GM23338 (cell line): Measurements from ENCODE around the gene RBPMS2.

Experiments
- CREB1 ChIP-seq: fragments of 250-450 bp; sonication (Bioruptor Pico); IDR thresholded peaks from 2 replicates; pipeline ENCODE4 v1.5.0; 2020; ENCODE audit warnings: low read depth, mild to moderate bottlenecking, moderate library complexity
- EZH2 ChIP-seq: fragments of 200-600 bp; sonication (generic); IDR thresholded peaks from one replicate; pipeline ENCODE4 v1.8.0; 2017; ENCODE audit warnings: antibody characterized with exemption, mild to moderate bottlenecking, low read depth; ENCODE audit not compliant: unreplicated experiment
- EZH2phosphoT487 ChIP-seq: fragments of 200-600 bp; sonication (generic); IDR thresholded peaks from one replicate; pipeline ENCODE4 v1.8.1; 2018; ENCODE audit warnings: antibody characterized with exemption; ENCODE audit not compliant: unreplicated experiment
- JUNB ChIP-seq: IDR thresholded peaks from one replicate; pipeline ENCODE4 v1.6.1; 2016; ENCODE audit warnings: antibody characterized with exemption; ENCODE audit not compliant: unreplicated experiment
- NANOG ChIP-seq: IDR thresholded peaks from 2 replicates; pipeline ENCODE4 v1.6.1; 2016; ENCODE audit warnings: antibody characterized with exemption, borderline replicate concordance
- POLR2AphosphoS5 ChIP-seq: IDR thresholded peaks from 2 replicates; pipeline ENCODE4 v1.6.1; 2016; ENCODE audit warnings: antibody characterized with exemption, low read depth
- STAT1 ChIP-seq: IDR thresholded peaks from one replicate; pipeline ENCODE4 v1.6.1; 2016; ENCODE audit warnings: antibody characterized with exemption; ENCODE audit not compliant: unreplicated experiment
- ZNF114 ChIP-seq: fragments of 250-450 bp; sonication (Bioruptor Pico); IDR thresholded peaks from 2 replicates; pipeline ENCODE4 v1.5.0; 2020; ENCODE audit warnings: mild to moderate bottlenecking, moderate library complexity
- ZNF331 ChIP-seq: fragments of 250-450 bp; sonication (Bioruptor Pico); IDR thresholded peaks from 2 replicates; pipeline ENCODE4 v1.5.0; 2020; ENCODE audit warnings: low read depth, mild to moderate bottlenecking, moderate library complexity
- TF ChIP-seq, protein P1 (sequence below), 2 experiments: fragments of 200-600 bp in 1 of 2; sonication (generic) in 1 of 2; conservative IDR thresholded peaks; 2 replicates each; pipeline versions ENCODE4 v1.5.1 to v1.6.1; 2016 to 2017; ENCODE audit warnings: antibody characterized with exemption in 2 of 2, low read depth in 2 of 2, mild to moderate bottlenecking in 2 of 2, moderate library complexity in 1 of 2
- TF ChIP-seq, protein P2 (sequence below): IDR thresholded peaks from 2 replicates; pipeline ENCODE4 v1.6.1; 2016; ENCODE audit warnings: antibody characterized with exemption
- TF ChIP-seq, protein P3 (sequence below): IDR thresholded peaks from one replicate; pipeline ENCODE4 v1.6.1; 2018; ENCODE audit warnings: antibody characterized with exemption; ENCODE audit not compliant: unreplicated experiment
- TF ChIP-seq, protein P4 (sequence below): fragments of 250-450 bp; sonication (Bioruptor Pico); IDR thresholded peaks from 2 replicates; pipeline ENCODE4 v1.5.0; 2020; ENCODE audit warnings: mild to moderate bottlenecking, moderate library complexity

DNA sequence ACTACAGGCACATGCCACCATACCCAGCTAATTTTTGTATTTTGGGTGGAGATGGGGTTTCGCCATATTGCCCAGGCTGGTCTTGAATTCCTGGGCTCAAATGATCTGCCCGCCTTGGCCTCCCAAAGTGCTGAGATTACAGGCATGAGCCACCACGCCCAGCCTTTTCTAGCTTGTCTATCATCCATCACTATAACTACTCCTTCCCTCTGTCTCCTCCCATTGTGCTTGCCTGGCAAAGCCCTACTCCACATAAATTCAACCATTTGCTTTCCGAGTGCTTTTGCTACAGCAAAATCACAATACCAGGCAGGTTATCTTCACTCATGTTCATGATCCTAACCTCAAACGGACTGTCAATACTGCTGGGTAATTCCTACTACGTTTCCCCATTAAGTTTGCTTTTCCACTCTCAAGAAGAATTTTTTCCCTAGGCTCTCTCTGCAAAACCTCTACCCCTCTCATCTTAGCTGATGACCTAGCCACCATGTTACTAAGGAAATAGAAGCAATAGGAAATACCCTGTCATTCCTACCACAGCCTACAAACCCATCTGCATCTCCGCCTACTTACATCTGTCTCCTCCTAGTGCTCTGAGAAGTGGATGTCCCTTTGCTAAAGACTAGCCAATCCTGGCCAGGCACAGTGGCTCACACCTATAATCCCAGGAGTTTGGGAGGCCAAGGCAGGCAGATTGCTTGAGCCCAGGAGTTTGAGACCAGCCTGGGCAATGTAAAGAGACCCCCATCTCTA lies 64.5 kb downstream of the RBPMS2 start:
- TF ChIP-seq EZH2phosphoT487: no peak
- TF ChIP-seq, protein P1, sequence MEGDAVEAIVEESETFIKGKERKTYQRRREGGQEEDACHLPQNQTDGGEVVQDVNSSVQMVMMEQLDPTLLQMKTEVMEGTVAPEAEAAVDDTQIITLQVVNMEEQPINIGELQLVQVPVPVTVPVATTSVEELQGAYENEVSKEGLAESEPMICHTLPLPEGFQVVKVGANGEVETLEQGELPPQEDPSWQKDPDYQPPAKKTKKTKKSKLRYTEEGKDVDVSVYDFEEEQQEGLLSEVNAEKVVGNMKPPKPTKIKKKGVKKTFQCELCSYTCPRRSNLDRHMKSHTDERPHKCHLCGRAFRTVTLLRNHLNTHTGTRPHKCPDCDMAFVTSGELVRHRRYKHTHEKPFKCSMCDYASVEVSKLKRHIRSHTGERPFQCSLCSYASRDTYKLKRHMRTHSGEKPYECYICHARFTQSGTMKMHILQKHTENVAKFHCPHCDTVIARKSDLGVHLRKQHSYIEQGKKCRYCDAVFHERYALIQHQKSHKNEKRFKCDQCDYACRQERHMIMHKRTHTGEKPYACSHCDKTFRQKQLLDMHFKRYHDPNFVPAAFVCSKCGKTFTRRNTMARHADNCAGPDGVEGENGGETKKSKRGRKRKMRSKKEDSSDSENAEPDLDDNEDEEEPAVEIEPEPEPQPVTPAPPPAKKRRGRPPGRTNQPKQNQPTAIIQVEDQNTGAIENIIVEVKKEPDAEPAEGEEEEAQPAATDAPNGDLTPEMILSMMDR (conservative IDR thresholded peaks at IDR 0.05; ENCODE audit: low read depth in 2 of 2): no peak
- TF ChIP-seq STAT1: no peak
- TF ChIP-seq, protein P2, sequence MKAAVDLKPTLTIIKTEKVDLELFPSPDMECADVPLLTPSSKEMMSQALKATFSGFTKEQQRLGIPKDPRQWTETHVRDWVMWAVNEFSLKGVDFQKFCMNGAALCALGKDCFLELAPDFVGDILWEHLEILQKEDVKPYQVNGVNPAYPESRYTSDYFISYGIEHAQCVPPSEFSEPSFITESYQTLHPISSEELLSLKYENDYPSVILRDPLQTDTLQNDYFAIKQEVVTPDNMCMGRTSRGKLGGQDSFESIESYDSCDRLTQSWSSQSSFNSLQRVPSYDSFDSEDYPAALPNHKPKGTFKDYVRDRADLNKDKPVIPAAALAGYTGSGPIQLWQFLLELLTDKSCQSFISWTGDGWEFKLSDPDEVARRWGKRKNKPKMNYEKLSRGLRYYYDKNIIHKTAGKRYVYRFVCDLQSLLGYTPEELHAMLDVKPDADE: no peak
- no peak for TF ChIP-seq JUNB
- no peak for TF ChIP-seq POLR2AphosphoS5
- no peak for TF ChIP-seq EZH2
- TF ChIP-seq, protein P3, sequence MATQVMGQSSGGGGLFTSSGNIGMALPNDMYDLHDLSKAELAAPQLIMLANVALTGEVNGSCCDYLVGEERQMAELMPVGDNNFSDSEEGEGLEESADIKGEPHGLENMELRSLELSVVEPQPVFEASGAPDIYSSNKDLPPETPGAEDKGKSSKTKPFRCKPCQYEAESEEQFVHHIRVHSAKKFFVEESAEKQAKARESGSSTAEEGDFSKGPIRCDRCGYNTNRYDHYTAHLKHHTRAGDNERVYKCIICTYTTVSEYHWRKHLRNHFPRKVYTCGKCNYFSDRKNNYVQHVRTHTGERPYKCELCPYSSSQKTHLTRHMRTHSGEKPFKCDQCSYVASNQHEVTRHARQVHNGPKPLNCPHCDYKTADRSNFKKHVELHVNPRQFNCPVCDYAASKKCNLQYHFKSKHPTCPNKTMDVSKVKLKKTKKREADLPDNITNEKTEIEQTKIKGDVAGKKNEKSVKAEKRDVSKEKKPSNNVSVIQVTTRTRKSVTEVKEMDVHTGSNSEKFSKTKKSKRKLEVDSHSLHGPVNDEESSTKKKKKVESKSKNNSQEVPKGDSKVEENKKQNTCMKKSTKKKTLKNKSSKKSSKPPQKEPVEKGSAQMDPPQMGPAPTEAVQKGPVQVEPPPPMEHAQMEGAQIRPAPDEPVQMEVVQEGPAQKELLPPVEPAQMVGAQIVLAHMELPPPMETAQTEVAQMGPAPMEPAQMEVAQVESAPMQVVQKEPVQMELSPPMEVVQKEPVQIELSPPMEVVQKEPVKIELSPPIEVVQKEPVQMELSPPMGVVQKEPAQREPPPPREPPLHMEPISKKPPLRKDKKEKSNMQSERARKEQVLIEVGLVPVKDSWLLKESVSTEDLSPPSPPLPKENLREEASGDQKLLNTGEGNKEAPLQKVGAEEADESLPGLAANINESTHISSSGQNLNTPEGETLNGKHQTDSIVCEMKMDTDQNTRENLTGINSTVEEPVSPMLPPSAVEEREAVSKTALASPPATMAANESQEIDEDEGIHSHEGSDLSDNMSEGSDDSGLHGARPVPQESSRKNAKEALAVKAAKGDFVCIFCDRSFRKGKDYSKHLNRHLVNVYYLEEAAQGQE: no peak
- TF ChIP-seq CREB1 (CRISPR knock-in tag): no peak
- TF ChIP-seq, protein P4, sequence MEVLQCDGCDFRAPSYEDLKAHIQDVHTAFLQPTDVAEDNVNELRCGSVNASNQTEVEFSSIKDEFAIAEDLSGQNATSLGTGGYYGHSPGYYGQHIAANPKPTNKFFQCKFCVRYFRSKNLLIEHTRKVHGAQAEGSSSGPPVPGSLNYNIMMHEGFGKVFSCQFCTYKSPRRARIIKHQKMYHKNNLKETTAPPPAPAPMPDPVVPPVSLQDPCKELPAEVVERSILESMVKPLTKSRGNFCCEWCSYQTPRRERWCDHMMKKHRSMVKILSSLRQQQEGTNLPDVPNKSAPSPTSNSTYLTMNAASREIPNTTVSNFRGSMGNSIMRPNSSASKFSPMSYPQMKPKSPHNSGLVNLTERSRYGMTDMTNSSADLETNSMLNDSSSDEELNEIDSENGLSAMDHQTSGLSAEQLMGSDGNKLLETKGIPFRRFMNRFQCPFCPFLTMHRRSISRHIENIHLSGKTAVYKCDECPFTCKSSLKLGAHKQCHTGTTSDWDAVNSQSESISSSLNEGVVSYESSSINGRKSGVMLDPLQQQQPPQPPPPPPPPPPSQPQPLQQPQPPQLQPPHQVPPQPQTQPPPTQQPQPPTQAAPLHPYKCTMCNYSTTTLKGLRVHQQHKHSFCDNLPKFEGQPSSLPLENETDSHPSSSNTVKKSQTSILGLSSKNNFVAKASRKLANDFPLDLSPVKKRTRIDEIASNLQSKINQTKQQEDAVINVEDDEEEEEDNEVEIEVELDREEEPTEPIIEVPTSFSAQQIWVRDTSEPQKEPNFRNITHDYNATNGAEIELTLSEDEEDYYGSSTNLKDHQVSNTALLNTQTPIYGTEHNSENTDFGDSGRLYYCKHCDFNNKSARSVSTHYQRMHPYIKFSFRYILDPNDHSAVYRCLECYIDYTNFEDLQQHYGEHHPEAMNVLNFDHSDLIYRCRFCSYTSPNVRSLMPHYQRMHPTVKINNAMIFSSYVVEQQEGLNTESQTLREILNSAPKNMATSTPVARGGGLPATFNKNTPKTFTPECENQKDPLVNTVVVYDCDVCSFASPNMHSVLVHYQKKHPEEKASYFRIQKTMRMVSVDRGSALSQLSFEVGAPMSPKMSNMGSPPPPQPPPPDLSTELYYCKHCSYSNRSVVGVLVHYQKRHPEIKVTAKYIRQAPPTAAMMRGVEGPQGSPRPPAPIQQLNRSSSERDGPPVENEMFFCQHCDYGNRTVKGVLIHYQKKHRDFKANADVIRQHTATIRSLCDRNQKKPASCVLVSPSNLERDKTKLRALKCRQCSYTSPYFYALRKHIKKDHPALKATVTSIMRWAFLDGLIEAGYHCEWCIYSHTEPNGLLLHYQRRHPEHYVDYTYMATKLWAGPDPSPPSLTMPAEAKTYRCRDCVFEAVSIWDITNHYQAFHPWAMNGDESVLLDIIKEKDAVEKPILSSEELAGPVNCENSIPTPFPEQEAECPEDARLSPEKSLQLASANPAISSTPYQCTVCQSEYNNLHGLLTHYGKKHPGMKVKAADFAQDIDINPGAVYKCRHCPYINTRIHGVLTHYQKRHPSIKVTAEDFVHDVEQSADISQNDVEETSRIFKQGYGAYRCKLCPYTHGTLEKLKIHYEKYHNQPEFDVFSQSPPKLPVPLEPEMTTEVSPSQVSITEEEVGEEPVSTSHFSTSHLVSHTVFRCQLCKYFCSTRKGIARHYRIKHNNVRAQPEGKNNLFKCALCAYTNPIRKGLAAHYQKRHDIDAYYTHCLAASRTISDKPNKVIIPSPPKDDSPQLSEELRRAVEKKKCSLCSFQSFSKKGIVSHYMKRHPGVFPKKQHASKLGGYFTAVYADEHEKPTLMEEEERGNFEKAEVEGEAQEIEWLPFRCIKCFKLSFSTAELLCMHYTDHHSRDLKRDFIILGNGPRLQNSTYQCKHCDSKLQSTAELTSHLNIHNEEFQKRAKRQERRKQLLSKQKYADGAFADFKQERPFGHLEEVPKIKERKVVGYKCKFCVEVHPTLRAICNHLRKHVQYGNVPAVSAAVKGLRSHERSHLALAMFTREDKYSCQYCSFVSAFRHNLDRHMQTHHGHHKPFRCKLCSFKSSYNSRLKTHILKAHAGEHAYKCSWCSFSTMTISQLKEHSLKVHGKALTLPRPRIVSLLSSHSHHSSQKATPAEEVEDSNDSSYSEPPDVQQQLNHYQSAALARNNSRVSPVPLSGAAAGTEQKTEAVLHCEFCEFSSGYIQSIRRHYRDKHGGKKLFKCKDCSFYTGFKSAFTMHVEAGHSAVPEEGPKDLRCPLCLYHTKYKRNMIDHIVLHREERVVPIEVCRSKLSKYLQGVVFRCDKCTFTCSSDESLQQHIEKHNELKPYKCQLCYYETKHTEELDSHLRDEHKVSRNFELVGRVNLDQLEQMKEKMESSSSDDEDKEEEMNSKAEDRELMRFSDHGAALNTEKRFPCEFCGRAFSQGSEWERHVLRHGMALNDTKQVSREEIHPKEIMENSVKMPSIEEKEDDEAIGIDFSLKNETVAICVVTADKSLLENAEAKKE: no peak
- TF ChIP-seq ZNF331 (CRISPR knock-in tag): no peak
- no peak for TF ChIP-seq ZNF114 (CRISPR knock-in tag)
- TF ChIP-seq NANOG: no peak
